ENCODE measurements around the gene AOPEP.

AOPEP gene

GRCh38 chr9:94941211-94941875, 214.8 kb downstream of the AOPEP start:
- H3K27ac ChIP-seq (ENCODE audit: low read length) = no peak overlapping the region
- no peak overlapping the region for H3K4me2 ChIP-seq (ENCODE audit: low read length)
- H3K9ac ChIP-seq (ENCODE audit: low read length) = no peak overlapping the region

DNA sequence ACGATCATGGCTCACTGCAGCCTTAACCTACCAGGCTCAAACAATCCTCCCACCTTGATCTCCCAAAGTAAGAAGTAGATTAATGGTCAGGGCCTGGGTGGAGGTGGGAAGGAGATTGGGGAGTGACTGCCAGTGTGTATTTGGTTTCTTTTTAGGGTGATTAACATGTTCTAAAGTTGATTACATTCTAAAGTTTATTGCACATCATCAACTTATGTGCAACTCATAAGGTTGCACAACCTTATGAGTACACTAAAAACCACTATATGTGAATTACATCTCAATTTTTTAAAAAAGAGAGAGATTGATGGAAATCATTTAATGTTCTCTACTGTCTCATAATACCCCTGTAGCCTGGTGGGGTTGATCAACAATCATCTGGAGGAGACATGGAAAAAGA, 218.1 kb downstream of the AOPEP start:
- Histone ChIP-seq H3K9ac (ENCODE audit: low read length) (no peak overlapping the region), H3K36me3 (replicated peaks; ENCODE audit: low read depth, low read length) (no peaks in the 10 kb centered on the region), H3K4me1 (ENCODE audit: low read length) (no peaks in the 10 kb centered on the region), H3K27me3 (ENCODE audit: low read depth, low read length) (no peaks in the 10 kb centered on the region), H4K20me1 (ENCODE audit: insufficient read depth, low read length) (no peaks in the 10 kb centered on the region), H3K4me2 (ENCODE audit: low read length) (no peak overlapping the region), H3K9me3 (ENCODE audit: insufficient read depth, low read length) (no peaks in the 10 kb centered on the region), H3K79me2 (ENCODE audit: low read length) (no peaks in the 10 kb centered on the region), H3K4me3 (ENCODE audit: low read length) (no peak overlapping the region), H3K27ac (ENCODE audit: low read length) (no peak overlapping the region), H2AFZ (ENCODE audit: low read depth, low read length) (no peak overlapping the region)
- TF ChIP-seq EZH2phosphoT487 (IDR thresholded peaks at IDR 0.05; ENCODE audit: low read depth) = no peak
- TF ChIP-seq, protein P1, sequence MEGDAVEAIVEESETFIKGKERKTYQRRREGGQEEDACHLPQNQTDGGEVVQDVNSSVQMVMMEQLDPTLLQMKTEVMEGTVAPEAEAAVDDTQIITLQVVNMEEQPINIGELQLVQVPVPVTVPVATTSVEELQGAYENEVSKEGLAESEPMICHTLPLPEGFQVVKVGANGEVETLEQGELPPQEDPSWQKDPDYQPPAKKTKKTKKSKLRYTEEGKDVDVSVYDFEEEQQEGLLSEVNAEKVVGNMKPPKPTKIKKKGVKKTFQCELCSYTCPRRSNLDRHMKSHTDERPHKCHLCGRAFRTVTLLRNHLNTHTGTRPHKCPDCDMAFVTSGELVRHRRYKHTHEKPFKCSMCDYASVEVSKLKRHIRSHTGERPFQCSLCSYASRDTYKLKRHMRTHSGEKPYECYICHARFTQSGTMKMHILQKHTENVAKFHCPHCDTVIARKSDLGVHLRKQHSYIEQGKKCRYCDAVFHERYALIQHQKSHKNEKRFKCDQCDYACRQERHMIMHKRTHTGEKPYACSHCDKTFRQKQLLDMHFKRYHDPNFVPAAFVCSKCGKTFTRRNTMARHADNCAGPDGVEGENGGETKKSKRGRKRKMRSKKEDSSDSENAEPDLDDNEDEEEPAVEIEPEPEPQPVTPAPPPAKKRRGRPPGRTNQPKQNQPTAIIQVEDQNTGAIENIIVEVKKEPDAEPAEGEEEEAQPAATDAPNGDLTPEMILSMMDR (IDR thresholded peaks at IDR 0.05; ENCODE audit: low read depth, low read length) = no peak

More at GRCh38 chr9:94941211-94941875, 214.8 kb downstream of the AOPEP start:
- Histone ChIP-seq H2AFZ (ENCODE audit: low read depth, low read length) (no peak overlapping the region), H3K4me1 (ENCODE audit: low read length) (no peaks in the 10 kb centered on the region), H3K79me2 (ENCODE audit: low read length) (no peaks in the 10 kb centered on the region), H3K4me3 (ENCODE audit: low read length) (no peak overlapping the region), H3K36me3 (replicated peaks; ENCODE audit: low read depth, low read length) (no peaks in the 10 kb centered on the region), H4K20me1 (ENCODE audit: insufficient read depth, low read length) (no peaks in the 10 kb centered on the region), H3K9me3 (ENCODE audit: insufficient read depth, low read length) (no peaks in the 10 kb centered on the region), H3K27me3 (ENCODE audit: low read depth, low read length) (no peaks in the 10 kb centered on the region)
- TF ChIP-seq EZH2phosphoT487 (IDR thresholded peaks at IDR 0.05; ENCODE audit: low read depth) = no peak
- TF ChIP-seq, protein P1 (IDR thresholded peaks at IDR 0.05; ENCODE audit: low read depth, low read length) = no peak

- no peaks in the 10 kb centered on the region for H3K9me3 ChIP-seq (ENCODE audit: insufficient read depth, low read length)
- no peaks in the 10 kb centered on the region for H3K79me2 ChIP-seq (ENCODE audit: low read length)
- TF ChIP-seq EZH2phosphoT487 (IDR thresholded peaks at IDR 0.05; ENCODE audit: low read depth) = no peak
- TF ChIP-seq, protein P1 (IDR thresholded peaks at IDR 0.05; ENCODE audit: low read depth, low read length) = no peak
- no peak overlapping the region for H3K27ac ChIP-seq (ENCODE audit: low read length)
- no peaks in the 10 kb centered on the region for H3K36me3 ChIP-seq (replicated peaks; ENCODE audit: low read depth, low read length)
- no peak overlapping the region for H3K4me2 ChIP-seq (ENCODE audit: low read length)
- no peak overlapping the region for H3K4me3 ChIP-seq (ENCODE audit: low read length)
- H3K27me3 ChIP-seq (ENCODE audit: low read depth, low read length) = no peaks in the 10 kb centered on the region
- H3K9ac ChIP-seq (ENCODE audit: low read length) = no peak overlapping the region
- no peak overlapping the region for H2AFZ ChIP-seq (ENCODE audit: low read depth, low read length)
- no peaks in the 10 kb centered on the region for H4K20me1 ChIP-seq (ENCODE audit: insufficient read depth, low read length)
- no peaks in the 10 kb centered on the region for H3K4me1 ChIP-seq (ENCODE audit: low read length)
Observed at GRCh38 chr9:94945197-94946144, 219.0 kb downstream of the AOPEP start.

- Histone ChIP-seq H3K4me2 (ENCODE audit: low read length) (no peak overlapping the region), H3K27ac (ENCODE audit: low read length) (no peak overlapping the region), H3K4me1 (ENCODE audit: low read length) (no peaks in the 10 kb centered on the region)
Observed at GRCh38 chr9:94946256-94946655, 219.8 kb downstream of the AOPEP start.

More at GRCh38 chr9:94946256-94946655, 219.8 kb downstream of the AOPEP start:
- Histone ChIP-seq H3K79me2 (ENCODE audit: low read length) (no peaks in the 10 kb centered on the region), H3K27me3 (ENCODE audit: low read depth, low read length) (no peaks in the 10 kb centered on the region), H3K9ac (ENCODE audit: low read length) (no peak overlapping the region), H3K4me3 (ENCODE audit: low read length) (no peak overlapping the region), H4K20me1 (ENCODE audit: insufficient read depth, low read length) (no peaks in the 10 kb centered on the region), H2AFZ (ENCODE audit: low read depth, low read length) (no peak overlapping the region), H3K36me3 (replicated peaks; ENCODE audit: low read depth, low read length) (no peaks in the 10 kb centered on the region), H3K9me3 (ENCODE audit: insufficient read depth, low read length) (no peaks in the 10 kb centered on the region)
- TF ChIP-seq, protein P1 (IDR thresholded peaks at IDR 0.05; ENCODE audit: low read depth, low read length) = no peak
- no peak for TF ChIP-seq EZH2phosphoT487 (IDR thresholded peaks at IDR 0.05; ENCODE audit: low read depth)

Data from OCI-LY3 (cell line).